H1 (cell line): ENCODE data around the gene KBTBD3. TPM values are rescaled to one million over a fixed set of nuclear protein-coding genes. Genes with fewer than 3 reads are reported as not detected.

Experiments
- CEBPB ChIP-seq: IDR thresholded peaks from 2 replicates; pipeline ENCODE4 v1.6.1; 2012; ENCODE audit warnings: low read depth, low read length
- CHD2 ChIP-seq: IDR thresholded peaks from 2 replicates; pipeline ENCODE4 v1.6.1; 2012; ENCODE audit warnings: low read length, improper control_type of control experiment
- E2F6 ChIP-seq: IDR thresholded peaks from 2 replicates; pipeline ENCODE4 v1.6.1; 2012; ENCODE audit warnings: inconsistent platforms
- PHF8 ChIP-seq: fragments of 200-600 bp; sonication (generic); conservative IDR thresholded peaks from 2 replicates; pipeline ENCODE4 v1.7.1; 2012; ENCODE audit warnings: low read depth, mild to moderate bottlenecking, inconsistent platforms, low read length, moderate library complexity
- POLR2AphosphoS5 ChIP-seq: IDR thresholded peaks from 2 replicates; pipeline ENCODE4 v1.6.1; 2011; ENCODE audit warnings: low read depth, low read length
- RNF2 ChIP-seq: fragments of 200-900, 300-1000 bp; sonication (generic); IDR thresholded peaks from 2 replicates; pipeline ENCODE4 v1.7.1; 2016; ENCODE audit warnings: borderline replicate concordance, low read depth, mild to moderate bottlenecking, antibody characterized with exemption, low read length; ENCODE audit not compliant: poor library complexity, severe bottlenecking; ENCODE audit errors: missing control alignments
- SUZ12 ChIP-seq: fragments of 200-600 bp; sonication (generic); IDR thresholded peaks from 2 replicates; pipeline ENCODE4 v1.6.1; 2012; ENCODE audit warnings: mild to moderate bottlenecking, inconsistent platforms, low read length, moderate library complexity, mixed read lengths
- TCF12 ChIP-seq: IDR thresholded peaks from 2 replicates; pipeline ENCODE4 v1.6.1; 2011; ENCODE audit warnings: low read depth, mild to moderate bottlenecking, low read length
- USF2 ChIP-seq: IDR thresholded peaks from 2 replicates; pipeline ENCODE4 v1.6.1; 2011; ENCODE audit warnings: low read length, improper control_type of control experiment
- polyA plus RNA-seq, 7 experiments: library from polyadenylated mRNA; depleted of rRNA in 3 of 7; stranded (reverse) in 5 of 7; unstranded in 2 of 7; fragments of >200 nt in 5 of 7; fragments of 200-250 nt in 2 of 7; gene quantifications; 1 replicate in 5 of 7; 2 replicates in 1 of 7; 4 replicates in 1 of 7; pipeline versions ENCODE4 v1.2.1 to v1.2.3, GENCODE V29; 2011 to 2013; ENCODE audit warnings: missing spikeins in 2 of 7, mixed read lengths in 2 of 7
- total RNA-seq: library from RNA; stranded (reverse); fragmentation: NEBNext Ultra II Directional; extraction: Animal tissue kit (Norgen Biotek cat#: 25700); gene quantifications from 2 replicates; pipeline ENCODE4 v1.2.1, GENCODE V29; 2021

The KBTBD3 gene
- total and polyA plus RNA-seq, 2 of the 8 experiments (the other 6 are each of a cell fraction or from before 2014, with no cell fraction given) = 1.2 to 6.1 TPM

GRCh38 chr11:106031202-106031810 is 45.8 kb downstream of the KBTBD3 start (continued):
- TF ChIP-seq RNF2 = no peak
- TF ChIP-seq POLR2AphosphoS5 = no peak
- no peak for TF ChIP-seq TCF12
- no peak for TF ChIP-seq SUZ12
- TF ChIP-seq E2F6 = no peak
- no peak for TF ChIP-seq CEBPB
- TF ChIP-seq CHD2 = no peak
- no peak for TF ChIP-seq PHF8
- TF ChIP-seq USF2 = no peak
- TF ChIP-seq, all 59 proteins: peak for 0
